RPMI7951 (cell line): ENCODE data around the gene PITX1. TPM values are rescaled to one million over a fixed set of nuclear protein-coding genes. Genes with fewer than 3 reads are reported as not detected.
A peak's percentile ranks its signal among the peaks of the same experiment; 100 is the strongest.

Experiments used
- DNase-seq: peaks from one replicate; pipeline ENCODE4 v3.0.0-alpha.2; 2012; ENCODE audit warnings: low read depth
- total RNA-seq: library from RNA; depleted of rRNA; stranded (reverse); fragments of >200 nt; shearing (Covaris generic); gene quantifications from 2 replicates; pipeline ENCODE4 v1.2.3, GENCODE V29; 2014

PITX1 gene
- total RNA-seq, 1 experiment from 2014 or later, result not detected

DNA sequence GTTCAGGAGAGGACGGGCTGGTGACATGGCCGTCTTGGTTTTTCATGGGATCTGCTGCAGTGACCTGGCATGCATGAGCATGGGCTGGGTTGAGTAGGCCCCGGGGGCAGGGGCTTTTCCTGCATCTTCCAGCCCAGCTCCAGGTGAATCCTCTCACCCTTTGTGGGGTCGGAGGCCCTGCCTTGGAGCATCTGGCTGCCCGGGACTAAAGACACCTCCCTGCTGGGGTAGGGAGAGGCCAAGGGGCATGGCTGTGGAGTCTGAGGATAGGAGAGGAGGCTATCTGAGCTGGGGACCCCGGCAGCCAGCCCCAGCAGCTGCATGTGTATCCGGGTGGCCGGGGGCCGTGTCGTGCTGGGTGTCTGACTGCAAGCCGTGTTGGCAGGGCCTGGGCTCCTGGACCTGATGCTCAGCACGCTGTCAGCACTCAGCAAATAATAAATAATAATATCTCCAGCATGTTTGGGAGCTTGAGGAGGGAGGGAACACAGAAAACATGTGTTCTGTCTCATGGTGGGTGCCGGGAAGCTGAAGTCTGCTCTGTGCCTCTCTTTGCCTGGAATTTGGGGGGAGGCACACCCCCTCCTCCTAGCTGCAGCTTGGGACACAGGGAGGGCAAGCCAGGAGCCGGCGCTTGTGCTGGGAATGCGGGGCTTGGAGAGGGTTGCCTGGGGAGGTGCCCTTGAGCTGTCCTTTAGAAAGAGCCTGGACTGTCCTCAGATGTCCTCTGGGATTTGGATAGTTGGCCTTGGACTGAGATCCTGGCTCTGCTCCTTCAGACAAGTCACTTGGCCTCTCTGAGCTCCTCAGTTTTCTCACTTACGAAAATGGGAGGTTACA, 28.4 kb upstream of the PITX1 start:
- no peak for DNase-seq

DNA sequence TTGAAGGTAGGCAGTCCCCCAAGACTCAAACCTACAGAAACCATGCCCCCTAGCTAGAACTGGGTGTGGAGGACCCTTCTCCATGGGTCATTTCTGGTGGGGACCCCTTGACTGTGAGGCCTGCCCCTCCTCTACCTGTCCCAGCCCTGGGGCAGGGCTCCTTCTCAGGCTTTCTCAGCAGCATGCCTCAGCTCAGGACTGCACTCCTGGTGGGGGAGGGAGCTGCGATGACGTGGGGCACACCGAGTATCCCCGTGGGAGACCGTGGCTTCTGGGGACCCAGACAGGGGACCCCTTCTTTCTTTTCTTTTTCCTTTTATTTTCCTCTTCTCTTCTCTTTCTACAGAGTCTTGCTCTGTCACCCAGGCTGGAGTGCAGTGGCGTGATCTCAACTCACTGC, 27.0 kb upstream of the PITX1 start:
- no peak for DNase-seq

DNA sequence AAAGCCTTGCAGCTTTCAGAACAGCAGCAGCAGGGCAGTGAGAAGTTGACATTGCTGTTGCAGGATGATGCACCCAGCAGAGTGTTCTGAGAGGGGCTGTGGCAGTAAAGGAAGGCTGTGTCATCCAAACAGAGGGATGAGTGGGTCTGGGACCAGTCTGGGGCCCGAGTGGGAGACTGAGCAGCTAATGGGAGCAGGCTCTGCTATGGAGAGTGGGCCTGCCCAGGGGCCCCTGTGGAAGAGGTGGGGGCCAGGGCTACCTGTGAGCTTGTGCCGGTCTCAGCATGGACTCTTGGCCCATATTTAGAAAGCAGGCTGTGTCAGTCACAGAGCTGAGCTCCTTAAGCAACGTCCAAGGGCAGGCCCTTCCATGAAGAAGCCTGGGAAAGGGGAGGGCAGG, 26.0 kb upstream of the PITX1 start:
- DNase-seq, result no peak

DNA sequence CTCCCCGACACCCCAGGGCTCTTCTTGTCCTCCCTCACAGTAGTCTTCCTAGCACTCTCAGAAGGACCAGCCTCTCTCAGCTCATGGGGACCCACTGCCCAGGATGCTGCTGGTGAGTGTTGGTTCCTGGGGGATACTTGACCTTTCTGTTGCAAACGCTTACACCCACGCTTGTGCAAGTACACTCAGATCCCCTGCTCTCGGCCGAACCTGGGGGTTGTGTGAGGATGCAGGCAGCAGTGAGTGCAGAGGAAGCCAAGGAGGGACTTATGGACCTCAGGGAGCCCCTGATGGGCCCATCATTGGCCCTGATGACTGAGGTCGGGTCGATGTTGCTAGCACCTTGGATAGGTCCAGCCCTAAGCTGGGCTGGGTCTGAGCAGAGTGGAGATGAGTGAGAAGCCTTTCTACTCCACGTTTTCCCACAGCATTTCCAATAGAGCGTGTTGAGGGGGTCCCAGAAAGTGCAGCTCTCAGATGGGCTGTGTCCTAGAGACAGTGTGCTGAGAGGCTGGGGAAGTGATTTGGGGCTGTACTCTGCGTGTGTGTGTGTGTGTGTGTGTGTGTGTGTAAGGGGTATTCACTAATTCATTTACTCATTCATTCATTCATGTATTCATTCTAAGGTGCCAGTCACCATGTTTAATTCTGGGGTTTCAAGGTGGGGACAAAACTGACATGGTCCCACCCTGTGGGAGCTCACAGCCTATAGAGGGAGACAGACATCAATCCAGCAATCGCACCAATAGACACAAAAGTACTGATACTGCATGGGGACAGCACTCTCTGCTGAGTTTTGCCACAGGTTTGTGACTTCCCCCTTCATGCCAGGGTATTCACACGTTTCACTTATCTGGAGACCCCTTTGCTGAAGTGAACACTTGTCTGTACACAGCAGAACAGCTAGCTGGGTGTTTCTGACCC, 25.2 kb upstream of the PITX1 start:
- no peak for DNase-seq

DNA sequence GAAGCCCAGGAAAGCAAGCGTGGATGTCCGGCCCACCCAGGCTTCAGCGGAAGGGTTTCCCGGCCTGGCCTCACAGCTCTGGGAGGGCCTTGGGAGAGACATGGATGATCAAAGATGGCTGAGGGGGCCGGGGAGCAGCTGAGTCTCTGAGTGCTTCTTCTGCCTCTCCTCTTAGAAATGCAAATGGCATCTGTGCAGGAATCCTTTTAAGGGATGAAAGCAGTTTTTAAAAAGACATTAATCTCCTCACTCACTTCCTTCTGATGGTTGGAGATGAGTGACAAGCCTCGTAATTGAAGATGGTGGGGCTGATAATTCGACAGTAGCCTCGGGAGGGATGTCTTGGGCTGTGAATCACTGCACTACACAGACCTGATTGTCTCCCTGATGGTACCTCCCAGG, 24.3 kb upstream of the PITX1 start:
- DNase-seq, result peak; percentile 35

DNA sequence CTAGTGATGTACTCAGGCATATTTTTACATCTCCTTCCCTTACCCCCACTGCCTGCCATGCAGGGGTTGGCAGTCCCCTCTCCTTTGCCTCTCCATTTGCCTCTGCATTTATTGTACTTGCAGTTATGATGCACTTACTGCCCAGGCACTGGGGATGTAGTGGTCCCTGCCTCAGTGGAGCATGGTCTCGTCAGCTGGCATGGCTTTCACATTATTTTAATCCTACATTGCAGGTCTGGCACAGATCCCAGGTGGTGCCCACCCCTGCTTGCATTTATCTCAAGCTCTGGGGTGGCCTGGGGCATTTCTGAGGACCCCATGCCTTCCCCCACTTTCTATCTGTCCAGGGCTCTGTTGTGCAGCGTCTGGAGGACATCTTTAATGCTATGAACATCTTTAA, 23.2 kb upstream of the PITX1 start:
- no peak for DNase-seq

DNA sequence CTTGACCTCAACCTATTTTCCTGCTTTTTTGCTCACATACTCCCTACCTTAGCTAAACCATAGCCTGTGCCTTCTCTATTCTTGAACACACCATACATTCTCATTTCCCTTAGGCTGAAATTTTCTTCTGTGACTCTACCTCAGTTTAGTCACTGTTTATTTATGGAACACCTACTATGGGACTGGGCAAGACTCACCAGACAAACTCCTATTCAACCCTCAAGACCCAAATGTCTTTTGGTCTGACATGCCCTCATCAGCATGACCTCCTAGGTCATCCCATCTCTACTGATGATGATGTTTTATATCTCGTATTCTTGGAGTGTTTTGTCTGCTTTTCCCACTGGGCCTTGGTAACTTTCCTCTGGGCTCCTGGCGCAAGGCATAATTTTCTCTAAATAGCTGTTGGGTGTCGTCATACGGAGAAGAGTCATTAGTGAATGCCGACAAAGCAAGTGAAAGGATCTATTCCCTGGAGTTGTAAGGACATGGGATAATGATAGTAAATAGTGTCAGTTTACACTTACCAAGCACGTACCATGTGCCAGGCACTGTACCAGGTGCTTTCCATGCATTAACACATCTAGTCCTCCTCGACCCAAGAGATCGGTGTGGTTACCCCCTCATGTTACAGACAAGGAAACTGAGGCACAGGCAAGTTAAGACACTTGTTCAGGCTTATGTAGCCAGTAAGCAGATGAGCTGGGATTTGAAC, 22.4 kb upstream of the PITX1 start:
- no peak for DNase-seq

DNA sequence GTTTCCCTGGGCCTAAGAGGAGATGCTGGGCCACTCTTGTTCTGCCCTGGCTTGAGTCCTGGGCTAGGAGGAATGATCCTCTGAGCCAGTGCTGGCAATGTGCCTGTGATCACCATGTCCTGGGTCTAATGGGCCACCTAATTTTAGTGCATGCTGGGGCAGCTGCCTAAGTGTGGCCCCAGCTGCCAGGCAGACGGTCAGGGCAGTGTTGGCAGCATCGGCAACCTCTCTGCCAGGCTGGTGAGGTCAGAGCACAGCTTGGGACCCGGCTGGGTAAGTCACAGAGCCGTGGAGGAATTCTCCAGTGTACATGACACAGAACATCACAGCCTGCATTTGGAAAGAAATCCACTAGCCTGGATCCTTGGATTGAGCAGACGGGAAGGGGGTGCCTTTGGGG, 21.4 kb upstream of the PITX1 start:
- DNase-seq, result no peak

DNA sequence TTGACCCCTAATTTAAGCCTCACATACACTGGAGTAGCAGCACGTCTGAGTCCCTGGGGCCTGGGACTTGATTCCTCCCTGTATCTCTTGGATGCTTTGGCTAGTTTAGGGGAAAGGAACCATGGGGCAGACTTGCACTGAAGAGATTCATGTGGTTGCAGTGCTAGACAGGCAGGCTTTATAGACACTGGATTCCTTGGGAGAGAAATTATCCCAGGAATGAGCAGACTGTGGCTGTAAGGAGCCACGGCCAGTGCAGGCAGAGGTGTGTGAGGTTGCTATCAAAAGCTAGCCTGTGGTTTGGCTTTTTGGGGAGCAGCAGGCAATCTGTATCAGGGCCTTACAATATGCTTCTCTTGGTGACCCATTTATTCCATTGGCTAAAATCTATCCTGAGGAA, 20.5 kb upstream of the PITX1 start:
- DNase-seq, result no peak

DNA sequence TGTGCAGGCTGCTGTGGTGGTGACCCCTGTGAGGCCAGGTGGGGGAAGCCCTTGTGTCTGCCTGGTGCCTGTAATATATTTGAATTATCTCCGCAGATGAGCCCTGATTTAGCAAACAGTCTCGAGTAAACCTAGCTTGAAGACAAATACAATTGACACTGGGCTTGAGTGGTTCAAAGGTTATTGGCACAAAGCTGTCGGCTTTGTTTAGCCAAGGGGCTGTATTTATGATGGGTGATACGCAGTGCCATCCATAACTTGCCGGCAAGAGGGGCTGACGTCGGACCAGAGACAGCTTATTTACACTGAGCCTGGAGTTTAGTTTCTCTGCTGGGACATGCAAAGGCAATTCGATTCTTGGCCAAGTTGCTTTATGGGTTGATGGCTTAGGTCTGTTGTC, 20.0 kb upstream of the PITX1 start:
- no peak for DNase-seq

DNA sequence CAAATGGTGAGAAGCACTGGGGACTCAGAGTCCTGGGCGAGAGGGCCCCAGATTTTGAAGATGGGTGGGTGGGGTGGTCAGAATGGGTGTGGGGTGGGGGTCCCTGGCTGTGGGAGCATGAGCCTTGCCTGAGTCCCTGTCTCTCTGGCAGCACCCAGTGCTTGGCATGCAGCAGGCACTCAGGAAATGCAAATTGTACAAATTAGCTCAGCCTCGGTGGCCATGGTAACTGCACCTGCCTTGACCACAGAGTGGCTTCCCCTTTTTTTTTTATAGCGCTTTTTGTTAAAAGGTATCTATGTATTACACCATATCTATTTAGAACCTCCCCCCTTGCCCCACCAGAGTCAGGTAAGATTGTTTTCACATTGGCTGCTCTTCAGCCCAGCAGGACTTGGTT, 19.2 kb upstream of the PITX1 start:
- no peak for DNase-seq

DNA sequence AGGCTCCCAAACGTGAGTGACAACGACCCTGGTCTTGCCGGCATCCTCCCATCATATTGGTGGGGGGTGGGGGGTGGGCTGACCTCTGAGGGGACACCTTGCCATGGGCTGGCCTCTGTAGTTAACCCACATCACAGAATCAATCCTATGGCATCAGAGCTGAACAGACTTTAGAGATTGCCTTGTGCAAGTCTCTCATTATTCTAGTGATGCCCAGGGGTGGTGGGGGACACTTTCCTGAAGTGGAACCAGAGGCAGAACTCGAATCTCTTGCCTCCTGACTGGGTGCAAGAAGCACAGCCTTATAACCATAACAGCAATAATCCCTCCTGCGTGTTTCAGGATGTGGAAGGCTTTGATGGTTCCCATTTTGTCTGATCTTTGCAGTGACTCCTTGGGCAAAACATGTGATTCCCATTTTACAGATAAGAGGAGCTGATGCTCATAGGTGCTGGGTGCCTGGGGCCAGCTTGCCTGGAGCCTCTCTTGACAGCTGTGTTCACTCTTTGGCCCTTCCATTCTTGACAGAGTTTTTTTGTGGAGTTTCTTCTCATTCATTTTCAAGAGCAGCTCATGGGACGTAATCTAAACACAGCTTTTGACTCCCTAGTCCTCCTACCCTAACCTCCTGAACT, 18.6 kb upstream of the PITX1 start:
- DNase-seq, result no peak

DNA sequence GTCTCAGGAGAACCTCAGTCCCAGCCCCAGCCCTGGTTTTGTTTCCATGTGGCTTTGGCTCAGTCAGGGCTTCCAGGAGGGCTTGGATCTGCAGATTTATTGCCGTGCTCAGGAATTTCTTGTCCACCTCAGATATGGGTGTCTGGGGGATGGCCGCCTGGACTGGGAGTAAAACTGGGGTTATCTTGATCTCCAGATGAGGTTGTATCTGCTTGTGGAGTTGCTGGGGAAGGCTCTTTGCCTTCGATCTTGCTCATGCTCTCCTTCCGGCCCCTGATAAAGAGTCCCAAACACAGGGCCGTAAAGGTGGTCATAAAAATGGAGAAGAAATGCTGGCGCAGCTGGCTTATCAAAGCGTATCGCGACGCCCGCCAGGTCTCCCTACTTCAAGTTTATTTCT, 17.8 kb upstream of the PITX1 start:
- DNase-seq, result no peak

DNA sequence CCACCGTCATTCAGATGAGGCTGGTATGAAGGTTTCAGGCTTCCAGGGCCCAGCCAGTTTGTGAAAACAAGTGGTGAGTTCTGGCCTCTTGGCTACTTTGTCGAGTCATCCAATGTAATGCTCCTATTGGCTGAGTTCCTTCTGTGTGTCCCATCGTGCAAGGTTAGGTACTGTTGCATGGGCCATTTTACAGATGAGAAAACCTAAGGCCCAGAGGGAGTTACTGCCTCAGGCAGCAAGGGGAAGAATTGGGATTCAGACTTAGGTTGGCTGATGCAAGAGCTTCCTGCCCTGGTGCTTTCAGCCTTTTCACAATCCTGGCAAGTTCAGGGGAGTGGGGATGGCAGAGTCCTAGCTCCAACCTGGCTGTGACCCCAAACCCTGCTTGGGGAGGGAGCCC, 17.4 kb upstream of the PITX1 start:
- no peak for DNase-seq

DNA sequence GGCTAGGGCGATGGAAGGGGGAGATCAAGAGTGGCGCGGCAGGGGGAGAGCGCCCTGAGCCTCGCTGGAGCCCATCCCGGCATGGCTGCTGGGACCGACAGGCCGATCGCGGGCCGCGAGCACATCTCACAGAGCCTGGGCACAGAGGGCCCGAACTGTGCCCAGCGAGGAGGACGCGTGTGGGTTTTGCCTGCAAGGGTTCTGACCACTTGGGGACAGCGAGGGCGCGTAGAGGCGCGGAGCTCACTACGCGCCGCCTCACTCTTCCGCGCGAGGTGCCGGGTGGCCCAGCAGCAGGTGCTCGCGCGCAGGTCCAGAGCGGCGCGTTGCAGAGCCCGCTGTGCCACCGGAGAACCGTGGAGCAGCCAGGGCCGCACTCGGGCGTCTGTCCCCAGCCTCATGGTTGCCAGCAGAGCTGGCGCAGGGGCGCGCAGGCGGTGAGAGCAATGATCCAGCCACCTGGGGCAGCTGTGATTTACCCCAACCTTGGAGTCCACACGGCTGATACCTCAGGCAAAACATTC, 16.3 kb upstream of the PITX1 start:
- DNase-seq, result no peak

DNA sequence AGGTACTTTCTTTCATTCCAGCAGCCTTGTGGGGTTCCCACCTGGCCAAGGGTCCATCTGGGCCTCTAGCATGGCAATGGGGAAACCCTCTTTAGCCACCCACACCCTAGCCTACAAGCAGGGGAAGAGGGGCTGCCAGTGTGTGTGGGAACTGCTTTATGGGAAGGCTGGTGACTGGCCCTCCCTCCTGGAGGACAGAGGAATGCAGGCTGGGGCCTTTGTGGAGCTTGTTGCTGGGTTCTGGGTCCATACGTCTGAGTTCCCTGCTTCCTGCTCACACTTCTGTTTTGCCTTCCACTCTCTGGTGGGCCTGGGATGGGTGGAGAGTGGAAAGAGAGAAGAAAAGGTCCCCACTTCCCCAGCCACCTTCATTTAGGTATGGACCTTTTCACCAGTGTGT, 14.9 kb upstream of the PITX1 start:
- DNase-seq, result no peak

DNA sequence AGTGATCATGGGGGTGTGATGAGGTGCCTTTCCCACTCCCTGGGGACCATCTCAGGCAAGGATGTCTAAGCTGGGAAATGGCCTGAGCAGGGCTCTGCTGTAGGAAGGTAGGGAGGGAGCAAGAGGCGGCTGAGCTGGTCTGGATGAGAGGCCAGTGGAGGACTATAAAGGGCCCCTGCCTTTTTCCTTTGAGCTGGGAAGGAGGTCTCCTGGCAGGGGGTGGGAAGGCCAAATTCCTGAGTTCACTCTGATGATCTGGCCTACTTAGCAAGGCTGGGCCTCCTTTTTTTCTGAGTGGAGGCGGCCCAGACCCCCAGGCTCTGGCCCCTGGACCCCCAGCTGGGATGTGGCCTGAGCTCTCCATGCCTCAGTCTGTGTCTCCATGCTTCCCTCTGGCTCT, 14.3 kb upstream of the PITX1 start:
- DNase-seq, result no peak

DNA sequence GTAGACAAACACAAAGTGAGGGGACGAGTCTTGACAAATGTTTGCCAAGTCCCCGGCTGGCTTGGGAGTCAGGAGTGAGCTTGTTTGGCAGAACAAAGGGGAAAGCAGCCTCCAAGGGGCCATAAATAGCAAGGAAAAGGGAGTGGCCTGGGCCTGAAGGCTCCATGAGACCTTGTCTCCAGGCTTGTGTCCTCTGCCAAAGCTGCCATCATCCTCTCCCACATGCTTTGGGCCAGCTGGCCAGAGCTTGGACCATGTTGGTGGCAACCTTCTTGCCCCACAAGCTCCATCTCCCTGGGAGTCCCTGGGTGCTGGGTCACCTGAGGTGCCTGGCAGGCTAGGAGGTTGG, 13.3 kb upstream of the PITX1 start:
- no peak for DNase-seq

DNA sequence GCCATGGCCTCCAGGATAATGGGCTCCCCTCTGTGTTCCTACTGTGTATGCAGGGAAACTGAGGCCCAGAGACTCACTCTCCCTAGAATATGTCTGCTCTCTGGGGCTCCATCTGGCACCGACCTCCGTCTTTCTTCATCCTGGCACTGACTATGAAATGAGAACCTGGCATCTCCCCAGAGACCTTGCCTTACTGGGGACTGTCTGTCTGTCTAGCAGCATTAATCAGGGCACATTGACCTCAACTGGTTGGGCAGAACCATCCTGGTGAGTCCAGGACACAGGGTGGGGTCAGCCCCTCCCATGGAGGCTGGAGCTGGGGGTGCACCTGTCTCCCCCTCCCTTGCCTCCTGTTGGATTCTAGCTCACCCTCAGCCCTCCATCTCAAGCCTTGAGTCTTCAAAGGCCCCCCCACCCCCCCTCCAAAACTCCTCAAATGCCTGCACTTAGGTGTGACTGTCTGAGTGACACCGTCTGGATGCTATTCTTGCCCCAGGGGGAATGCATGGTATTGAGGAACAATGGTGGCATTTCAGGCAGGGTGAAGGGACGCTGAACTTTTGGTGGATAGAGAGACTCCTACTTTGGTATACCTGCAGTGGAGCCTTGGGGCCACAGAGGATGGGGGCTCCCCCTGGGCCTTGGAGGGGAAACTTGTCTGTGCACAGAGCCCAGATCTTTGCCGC, 12.8 kb upstream of the PITX1 start:
- no peak for DNase-seq

DNA sequence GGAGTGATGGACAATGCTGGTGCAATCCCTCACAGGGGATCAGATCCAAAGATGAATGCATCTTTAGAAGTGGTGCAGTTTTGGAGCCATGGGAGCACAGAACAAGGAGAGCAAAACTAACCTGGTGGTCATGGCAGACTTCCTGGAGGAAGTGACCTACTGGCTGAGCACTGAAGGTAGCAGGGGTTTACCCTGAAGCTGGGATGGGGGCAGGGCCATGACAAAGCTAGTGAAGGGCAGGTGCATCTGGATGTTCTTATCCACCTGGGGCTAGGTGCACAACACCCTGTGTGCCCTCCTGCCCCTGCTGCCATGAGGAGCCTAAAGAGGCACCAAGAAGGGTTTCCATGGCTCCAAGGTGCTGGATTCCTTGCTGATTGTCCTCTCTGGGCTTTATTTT, 11.5 kb upstream of the PITX1 start:
- DNase-seq, result no peak

DNA sequence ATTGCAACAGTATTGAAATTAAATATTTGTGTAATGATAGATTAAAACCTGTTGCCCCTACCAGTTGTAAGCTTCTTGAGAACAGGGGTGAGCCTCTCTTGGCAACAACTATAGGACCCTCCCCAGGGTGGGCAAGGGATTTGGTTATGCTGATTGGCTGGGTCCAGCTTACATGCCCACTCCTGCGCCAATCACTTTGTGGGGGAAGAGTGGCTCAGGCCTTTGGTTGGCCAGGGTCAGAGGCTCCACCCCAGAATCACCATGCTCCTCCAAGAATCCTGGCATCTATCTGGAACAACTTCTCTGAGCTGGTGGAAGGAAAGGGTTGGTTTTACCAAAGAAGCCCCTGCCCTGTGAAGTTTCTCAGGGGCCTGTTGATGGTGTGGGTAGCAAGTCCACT, 8.6 kb upstream of the PITX1 start:
- no peak for DNase-seq
